GM18508 (cell line): ENCODE measurements around the gene C1QTNF4.
"Not testable (repeated sequence)": the region's sequence is repeated elsewhere in the genome, so short reads cannot be mapped to it uniquely, and the experiment has no call there.

Experiments used
- ATAC-seq: cut with Tn5 transposase; IDR thresholded peaks from one replicate; pipeline ENCODE4 v1.9.1; 2021; ENCODE audit warnings: moderate number of reproducible peaks; ENCODE audit not compliant: insufficient read depth, unreplicated experiment

C1QTNF4 gene

GRCh38 chr11:47570651-47571356 is 23.4 kb downstream of the C1QTNF4 start:
- no peak for ATAC-seq

GRCh38 chr11:47569646-47570045 is 24.6 kb downstream of the C1QTNF4 start:
- ATAC-seq = no peak

- no peak for ATAC-seq
Observed at GRCh38 chr11:47566149-47566698, 28.0 kb downstream of the C1QTNF4 start.

- no peak for ATAC-seq
Observed at GRCh38 chr11:47565340-47566148, 28.7 kb downstream of the C1QTNF4 start, which contains the start of gene PTPMT1. PTPMT1 (plus strand) TSS chr11:47565599; CDS start chr11:47565623, 24 bp downstream.

GRCh38 chr11:47564933-47565339 is 29.3 kb downstream of the C1QTNF4 start:
- no peak for ATAC-seq

- ATAC-seq = not testable (repeated sequence)
Observed at GRCh38 chr11:47564366-47564765, 29.8 kb downstream of the C1QTNF4 start.

GRCh38 chr11:47562393-47562792 is 31.8 kb downstream of the C1QTNF4 start:
- ATAC-seq = not testable (repeated sequence)

- ATAC-seq = no peak
Observed at GRCh38 chr11:47560426-47560825, 33.8 kb downstream of the C1QTNF4 start.

- no peak for ATAC-seq
Observed at GRCh38 chr11:47558695-47559094, 35.5 kb downstream of the C1QTNF4 start.

- not testable (repeated sequence) for ATAC-seq
Observed at GRCh38 chr11:47557004-47557403, 37.2 kb downstream of the C1QTNF4 start.

- ATAC-seq = peak; percentile 19
Observed at GRCh38 chr11:47553406-47553743, 40.8 kb downstream of the C1QTNF4 start.

GRCh38 chr11:47552566-47553405 is 41.4 kb downstream of the C1QTNF4 start, which contains the start of gene CELF1:
CELF1 (minus strand) TSS chr11:47553132; CDS start chr11:47499523, 53,609 bp downstream.
- ATAC-seq = peak; percentile 52

GRCh38 chr11:47552056-47552565 is 42.1 kb downstream of the C1QTNF4 start:
- ATAC-seq = no peak

GRCh38 chr11:47551086-47551485 is 43.1 kb downstream of the C1QTNF4 start:
- ATAC-seq = no peak

GRCh38 chr11:47550288-47551047 is 43.7 kb downstream of the C1QTNF4 start:
- ATAC-seq = no peak

- ATAC-seq = not testable (repeated sequence)
Observed at GRCh38 chr11:47546274-47546673, 47.9 kb downstream of the C1QTNF4 start.

GRCh38 chr11:47545298-47545697 is 48.9 kb downstream of the C1QTNF4 start:
- ATAC-seq = no peak

- no peak for ATAC-seq
Observed at GRCh38 chr11:47541070-47541469, 53.1 kb downstream of the C1QTNF4 start.

- no peak for ATAC-seq
Observed at GRCh38 chr11:47539681-47540039, 54.6 kb downstream of the C1QTNF4 start.
